Transverse colon (tissue), 3 donors: ENCODE measurements around the gene HDAC4.

ENCODE experiments used
- CTCF ChIP-seq, 5 experiments: fragments of 200-600 bp in 3 of 5; fragments of 450-650 bp in 2 of 5; sonication (generic) in 3 of 5; IDR thresholded peaks; 1 replicate in 2 of 5; 2 replicates in 3 of 5; pipeline ENCODE4 v1.5.1; 2016 to 2017; ENCODE audit warnings: antibody characterized with exemption in 5 of 5, inconsistent platforms in 3 of 5, mild to moderate bottlenecking in 2 of 5, moderate library complexity in 1 of 5
- EP300 ChIP-seq: sonication (generic); formaldehyde crosslinking; IDR thresholded peaks from one replicate; pipeline ENCODE4 v1.6.1; 2017; ENCODE audit warnings: antibody characterized with exemption, low read depth
- POLR2A ChIP-seq: fragments of 450-650 bp; IDR thresholded peaks from one replicate; pipeline ENCODE4 v1.6.1; 2016; ENCODE audit warnings: antibody characterized with exemption, mild to moderate bottlenecking, moderate library complexity

- TF ChIP-seq EP300 (no peak), CTCF (IDR thresholded peaks at IDR 0.05) (no peak), POLR2A (no peak)
Measured at GRCh38 chr2:239309398-239310245, 91.2 kb downstream of the HDAC4 start.
